Endodermal cell (in vitro differentiated cells): Measurements from ENCODE around the gene EPAS1. TPM values are rescaled to one million over a fixed set of nuclear protein-coding genes. Genes with fewer than 3 reads are reported as not detected.

ENCODE experiments used
- DNase-seq: peaks from one replicate; pipeline ENCODE4 v3.0.0-alpha.2; 2017
- H3K27ac ChIP-seq: 2 replicates; pipeline ENCODE4 v1.5.1; 2013; ENCODE audit warnings: mild to moderate bottlenecking, low read depth, low read length, moderate library complexity
- H3K27me3 ChIP-seq: 2 replicates; pipeline ENCODE4 v1.6.1; 2013; ENCODE audit warnings: mild to moderate bottlenecking, low read length, moderate library complexity; ENCODE audit not compliant: insufficient read depth, control insufficient read depth, poor library complexity, severe bottlenecking
- H3K36me3 ChIP-seq: 2 replicates; pipeline ENCODE4 v1.7.0; 2013; ENCODE audit warnings: mild to moderate bottlenecking, low read length, moderate library complexity; ENCODE audit not compliant: control insufficient read depth, insufficient read depth
- H3K4me1 ChIP-seq: one replicate; pipeline ENCODE4 v1.7.0; 2013; ENCODE audit warnings: low read length; ENCODE audit not compliant: control insufficient read depth, insufficient read depth
- H3K4me3 ChIP-seq: 2 replicates; pipeline ENCODE4 v1.5.1; 2013; ENCODE audit warnings: mild to moderate bottlenecking, low read length, moderate library complexity
- H3K9ac ChIP-seq: 2 replicates; pipeline ENCODE4 v1.6.1; 2013; ENCODE audit warnings: mild to moderate bottlenecking, low read length, moderate library complexity; ENCODE audit not compliant: poor library complexity, severe bottlenecking; ENCODE audit errors: extremely low read depth
- H3K9me3 ChIP-seq: 2 replicates; pipeline ENCODE4 v1.6.1; 2013; ENCODE audit warnings: mild to moderate bottlenecking, low read length, moderate library complexity; ENCODE audit not compliant: control insufficient read depth
- H3K27ac Mint-ChIP-seq: 2 replicates; pipeline ENCODE4 v1.8.0; 2020; ENCODE audit warnings: mixed read lengths
- H3K27me3 Mint-ChIP-seq: 2 replicates; pipeline ENCODE4 v1.8.0; 2021; ENCODE audit warnings: mild to moderate bottlenecking, mixed read lengths; ENCODE audit not compliant: insufficient read depth
- H3K36me3 Mint-ChIP-seq: 2 replicates; pipeline ENCODE4 v1.8.0; 2020; ENCODE audit warnings: low read depth, mixed read lengths
- H3K4me1 Mint-ChIP-seq: 2 replicates; pipeline ENCODE4 v1.8.0; 2020; ENCODE audit warnings: mixed read lengths
- H3K4me3 Mint-ChIP-seq: 2 replicates; pipeline ENCODE4 v1.8.0; 2020; ENCODE audit warnings: mild to moderate bottlenecking, moderate library complexity, mixed read lengths
- H3K9me3 Mint-ChIP-seq: 2 replicates; pipeline ENCODE4 v1.8.0; 2020; ENCODE audit warnings: mild to moderate bottlenecking, mixed read lengths
- WGBS, 2 experiments: methylation state at CpG; one replicate each; pipeline versions ENCODE4 v1.1.5 to v1.1.7; 2013; ENCODE audit warnings: missing lambda C conversion rate in 2 of 2, mixed read lengths in 1 of 2; ENCODE audit not compliant: insufficient coverage in 1 of 2, insufficient read length in 1 of 2; 5-methylcytosine and 5-hydroxymethylcytosine counted together
- total RNA-seq, 2 donors: library from RNA; stranded (reverse); fragmentation: NEBNext Ultra II Directional in 1 of 2; extraction: Animal tissue kit (Norgen Biotek cat#: 25700) in 1 of 2; gene quantifications; 2 replicates in 1 of 2; 3 replicates in 1 of 2; pipeline ENCODE4 v1.2.1, GENCODE V29; 2021
- TF ChIP-seq, protein P1 (sequence below): fragments of 200-600 bp; sonication (generic); conservative IDR thresholded peaks from 2 replicates; pipeline ENCODE4 v1.5.0; 2021; ENCODE audit warnings: antibody characterized with exemption, mild to moderate bottlenecking

The EPAS1 gene
- total RNA-seq, 2 donors from 2014 or later = 1.2 to 1.9 TPM

DNA sequence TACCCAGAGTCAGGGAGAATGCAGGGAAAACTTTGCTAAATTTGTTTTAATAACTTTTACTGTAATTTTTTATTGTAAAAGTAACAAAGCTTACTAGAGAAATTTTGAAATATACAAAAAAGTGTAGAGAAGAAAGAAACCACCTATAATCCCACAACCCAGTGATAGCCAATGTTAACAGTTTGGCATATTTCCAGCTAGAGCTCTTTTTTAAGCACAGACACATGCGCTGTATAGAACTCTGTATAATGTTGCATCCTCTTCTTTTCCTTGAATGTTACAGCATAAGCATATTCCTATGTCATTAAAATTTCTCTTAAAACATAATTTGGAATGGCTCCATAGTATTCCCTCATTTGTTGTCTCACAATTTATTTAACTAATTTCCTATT is 37.4 kb upstream of the EPAS1 start:
- Histone ChIP-seq H3K27ac (no peak overlapping the region), H3K27me3 (no peaks in the 10 kb centered on the region), H3K4me3 (no peak overlapping the region), H3K4me1 (peaks cover 7% of the 10 kb centered on the region), H3K9ac (no peak overlapping the region), H3K36me3 (no peaks in the 10 kb centered on the region), H3K9me3 (no peaks in the 10 kb centered on the region)
- Mint-ChIP-seq H3K36me3 (no peaks in the 10 kb centered on the region), H3K9me3 (no peaks in the 10 kb centered on the region), H3K4me3 (no peak overlapping the region), H3K27me3 (peaks cover 1% of the 10 kb centered on the region), H3K4me1 (peaks cover 11% of the 10 kb centered on the region), H3K27ac (no peak overlapping the region)
- 36 to 63% methylated on average over 1 of the region's 1 CpG for WGBS, 2 experiments
- DNase-seq = no peak
- TF ChIP-seq, protein P1, sequence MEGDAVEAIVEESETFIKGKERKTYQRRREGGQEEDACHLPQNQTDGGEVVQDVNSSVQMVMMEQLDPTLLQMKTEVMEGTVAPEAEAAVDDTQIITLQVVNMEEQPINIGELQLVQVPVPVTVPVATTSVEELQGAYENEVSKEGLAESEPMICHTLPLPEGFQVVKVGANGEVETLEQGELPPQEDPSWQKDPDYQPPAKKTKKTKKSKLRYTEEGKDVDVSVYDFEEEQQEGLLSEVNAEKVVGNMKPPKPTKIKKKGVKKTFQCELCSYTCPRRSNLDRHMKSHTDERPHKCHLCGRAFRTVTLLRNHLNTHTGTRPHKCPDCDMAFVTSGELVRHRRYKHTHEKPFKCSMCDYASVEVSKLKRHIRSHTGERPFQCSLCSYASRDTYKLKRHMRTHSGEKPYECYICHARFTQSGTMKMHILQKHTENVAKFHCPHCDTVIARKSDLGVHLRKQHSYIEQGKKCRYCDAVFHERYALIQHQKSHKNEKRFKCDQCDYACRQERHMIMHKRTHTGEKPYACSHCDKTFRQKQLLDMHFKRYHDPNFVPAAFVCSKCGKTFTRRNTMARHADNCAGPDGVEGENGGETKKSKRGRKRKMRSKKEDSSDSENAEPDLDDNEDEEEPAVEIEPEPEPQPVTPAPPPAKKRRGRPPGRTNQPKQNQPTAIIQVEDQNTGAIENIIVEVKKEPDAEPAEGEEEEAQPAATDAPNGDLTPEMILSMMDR = no peak

DNA sequence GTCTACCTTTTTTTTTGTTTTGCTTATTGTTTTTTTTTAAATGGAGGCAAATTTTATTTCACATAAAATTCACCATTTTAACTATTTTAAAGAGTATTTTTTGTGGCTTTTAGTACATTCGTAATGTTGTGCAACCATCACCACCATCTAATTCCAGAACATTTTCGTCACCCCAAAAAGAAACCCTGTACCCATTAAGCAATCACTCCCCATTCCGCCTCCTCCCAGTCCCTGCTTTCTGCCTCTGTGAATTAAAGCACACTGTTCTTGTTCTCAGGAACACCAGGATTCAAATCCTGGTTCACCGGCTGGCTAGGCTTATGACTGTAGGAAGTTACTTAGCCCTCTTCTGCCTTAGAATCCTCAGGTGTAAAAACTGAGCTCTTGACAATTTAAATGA is 36.9 kb upstream of the EPAS1 start:
- Mint-ChIP-seq H3K36me3 (no peaks in the 10 kb centered on the region), H3K4me1 (peaks cover 11% of the 10 kb centered on the region)

DNA sequence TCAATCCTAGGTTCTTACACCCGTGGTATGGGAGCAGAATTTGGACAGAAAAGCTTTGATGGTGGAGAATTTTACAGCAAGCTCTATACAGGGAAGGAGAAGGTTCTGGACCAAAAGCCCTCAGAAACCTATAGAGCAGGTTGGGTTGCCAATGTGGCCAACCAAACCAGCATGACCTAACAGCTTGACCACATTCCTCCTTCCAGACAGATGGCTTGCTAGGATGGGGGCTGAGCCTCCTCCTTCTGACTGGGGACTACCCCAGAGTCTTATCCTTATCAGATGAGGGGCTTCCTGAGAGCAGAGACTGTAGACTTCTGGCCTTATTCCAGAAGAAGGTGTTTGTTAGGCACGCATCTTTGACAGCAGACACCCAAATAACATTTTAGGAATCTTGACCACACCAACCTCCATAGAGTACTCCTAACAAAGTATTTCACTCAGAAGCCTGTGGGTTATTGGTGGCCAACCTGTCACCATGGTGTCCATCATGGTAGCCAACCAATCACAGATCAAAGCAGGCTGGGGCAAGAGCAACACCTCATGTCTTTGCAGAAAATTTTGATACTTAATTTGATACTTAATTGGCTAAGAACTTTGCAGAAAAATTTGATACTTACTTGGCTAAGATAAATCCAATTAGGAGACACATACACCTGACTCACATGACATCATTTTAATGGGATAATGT is 34.8 kb upstream of the EPAS1 start:
- WGBS, 2 experiments = 84 to 100% methylated on average over 1 to 2 of the region's 2 CpGs

More for the DNA sequence above, 36.9 kb upstream of the EPAS1 start:
- no peak overlapping the region for H3K27ac ChIP-seq
- H3K27me3 ChIP-seq = no peaks in the 10 kb centered on the region
- peaks cover 2% of the 10 kb centered on the region for H3K27me3 Mint-ChIP-seq
- no peak overlapping the region for H3K4me3 Mint-ChIP-seq
- no peak for DNase-seq
- 93 to 100% methylated on average over 1 to 4 of the region's 4 CpGs for WGBS, 2 experiments
- H3K4me3 ChIP-seq = no peak overlapping the region
- H3K9me3 ChIP-seq = no peaks in the 10 kb centered on the region
- no peaks in the 10 kb centered on the region for H3K9me3 Mint-ChIP-seq
- H3K4me1 ChIP-seq = peaks cover 7% of the 10 kb centered on the region
- no peaks in the 10 kb centered on the region for H3K36me3 ChIP-seq
- no peak overlapping the region for H3K27ac Mint-ChIP-seq
- no peak overlapping the region for H3K9ac ChIP-seq
- TF ChIP-seq, protein P1 = no peak

More for the DNA sequence above, 34.8 kb upstream of the EPAS1 start:
- Mint-ChIP-seq H3K4me1 (peaks cover 11% of the 10 kb centered on the region), H3K27me3 (peaks cover 5% of the 10 kb centered on the region), H3K4me3 (no peak overlapping the region), H3K27ac (no peak overlapping the region), H3K9me3 (no peaks in the 10 kb centered on the region), H3K36me3 (no peaks in the 10 kb centered on the region)
- TF ChIP-seq, protein P1 = no peak
- H3K27ac ChIP-seq = no peak overlapping the region
- no peak overlapping the region for H3K4me3 ChIP-seq
- DNase-seq = no peak
- H3K36me3 ChIP-seq = no peaks in the 10 kb centered on the region
- no peak overlapping the region for H3K9ac ChIP-seq
- peaks cover 7% of the 10 kb centered on the region for H3K4me1 ChIP-seq
- H3K27me3 ChIP-seq = no peaks in the 10 kb centered on the region
- H3K9me3 ChIP-seq = no peaks in the 10 kb centered on the region
